OCI-LY3 (cell line): ENCODE results near the gene PFAS.

Source experiments
- CTCF ChIP-seq: fragments of 200-600, 300-600 bp; sonication (generic); IDR thresholded peaks from 2 replicates; pipeline ENCODE4 v1.5.1; 2014; ENCODE audit warnings: antibody characterized with exemption, low read length, low read depth
- EZH2phosphoT487 ChIP-seq: fragments of 200-600 bp; shearing (Covaris generic); IDR thresholded peaks from 2 replicates; pipeline ENCODE4 v1.6.1; 2018; ENCODE audit warnings: antibody characterized with exemption, mixed run types, low read depth

- TF ChIP-seq CTCF, result no peak
- TF ChIP-seq EZH2phosphoT487, result no peak
Observed at GRCh38 chr17:8254881-8255280, 5.8 kb downstream of the PFAS start.
